HepG2 (cell line): ENCODE results near the gene ELP5. TPM values are rescaled to one million over a fixed set of nuclear protein-coding genes. Genes with fewer than 3 reads are reported as not detected.

ENCODE experiments used
- ARID3A ChIP-seq: IDR thresholded peaks from 2 replicates; pipeline ENCODE4 v1.6.1; 2012; ENCODE audit warnings: low read depth, low read length, improper control_type of control experiment
- ETS1 ChIP-seq: sonication (generic); formaldehyde crosslinking; IDR thresholded peaks from 2 replicates; pipeline ENCODE4 v1.4.0; 2020; ENCODE audit warnings: missing genetic modification reagents
- SKI ChIP-seq: fragments of 450-650 bp; IDR thresholded peaks from one replicate; pipeline ENCODE4 v1.6.1; 2018; ENCODE audit warnings: mild to moderate bottlenecking; ENCODE audit not compliant: partially characterized antibody
- SNAI1 ChIP-seq: sonication (generic); formaldehyde crosslinking; IDR thresholded peaks from 2 replicates; pipeline ENCODE4 v1.5.0; 2020; ENCODE audit warnings: mild to moderate bottlenecking, missing genetic modification reagents, borderline replicate concordance
- TAF15 ChIP-seq: fragments of 200-400 bp; formaldehyde crosslinking; IDR thresholded peaks from one replicate; pipeline ENCODE4 v1.6.1; 2018; ENCODE audit warnings: mild to moderate bottlenecking, low read depth, low read length; ENCODE audit not compliant: poor library complexity, severe bottlenecking
- USF2 ChIP-seq, 2 experiments: sonication (generic) in 1 of 2; formaldehyde crosslinking in 1 of 2; IDR thresholded peaks; 2 replicates each; pipeline versions ENCODE4 v1.5.1 to v1.6.1; 2011 to 2020; ENCODE audit warnings: borderline replicate concordance in 1 of 2, low read depth in 1 of 2, low read length in 1 of 2, mild to moderate bottlenecking in 1 of 2, missing genetic modification reagents in 1 of 2, moderate library complexity in 1 of 2
- ZBTB38 ChIP-seq: sonication (generic); formaldehyde crosslinking; IDR thresholded peaks from 2 replicates; pipeline ENCODE4 v1.5.1; 2020; ENCODE audit warnings: mild to moderate bottlenecking, missing genetic modification reagents
- ZBTB40 ChIP-seq, 2 experiments: fragments of 450-650 bp in 1 of 2; sonication (generic) in 1 of 2; formaldehyde crosslinking in 1 of 2; IDR thresholded peaks; 2 replicates each; pipeline versions ENCODE4 v1.6.1 to v1.8.0; 2016 to 2022; ENCODE audit warnings: antibody characterized with exemption in 1 of 2, mild to moderate bottlenecking in 1 of 2, missing genetic modification reagents in 1 of 2
- ZFP82 ChIP-seq: sonication (generic); formaldehyde crosslinking; IDR thresholded peaks from 2 replicates; pipeline ENCODE4 v1.5.1; 2020; ENCODE audit warnings: mild to moderate bottlenecking, missing genetic modification reagents, borderline replicate concordance
- ZNF619 ChIP-seq: sonication (generic); formaldehyde crosslinking; IDR thresholded peaks from 2 replicates; pipeline ENCODE4 v1.4.0; 2020; ENCODE audit warnings: mild to moderate bottlenecking, missing genetic modification reagents
- ZSCAN21 ChIP-seq: sonication (generic); formaldehyde crosslinking; IDR thresholded peaks from 2 replicates; pipeline ENCODE4 v1.8.0; 2022; ENCODE audit warnings: mild to moderate bottlenecking, missing genetic modification reagents, moderate library complexity, borderline replicate concordance
- polyA plus RNA-seq, 8 experiments: library from polyadenylated mRNA; depleted of rRNA in 3 of 8; stranded (reverse) in 7 of 8; unstranded in 1 of 8; fragments of >200 nt; fragmentation: Illumina TruSeq in 4 of 8; extraction: Trizol in 4 of 8; gene quantifications; 2 replicates each; pipeline versions ENCODE4 v1.2.1 to v1.2.3, GENCODE V29; 2011 to 2016; ENCODE audit warnings: low read depth in 4 of 8, missing spikeins in 1 of 8, mixed read lengths in 1 of 8; ENCODE audit not compliant: insufficient read depth in 1 of 8
- total RNA-seq, 5 experiments: library from RNA; depleted of rRNA; stranded (reverse); fragments of >200 nt; fragmentation: Illumina TruSeq; extraction: Trizol; gene quantifications; 2 replicates each; pipeline ENCODE4 v1.2.3, GENCODE V29; 2016; ENCODE audit warnings: low read depth in 1 of 5

Gene ELP5
- total and polyA plus RNA-seq, 2 of the 13 experiments (the other 11 are each of a cell fraction or from before 2014, with no cell fraction given) = 67.6 to 69.8 TPM

- TF ChIP-seq ZBTB40 (IDR thresholded peaks at IDR 0.05) (no peak), ZBTB40 (CRISPR knock-in tag; IDR thresholded peaks at IDR 0.05) (peak; percentile 77; the same call in 1 of the 2 replicates), ZFP82 (CRISPR knock-in tag) (peak; percentile 80; the same call in 1 of the 2 replicates), ETS1 (CRISPR knock-in tag) (peak; percentile 82; the same call in 1 of the 2 replicates), SNAI1 (no peak), ARID3A (no peak), SKI (peak; percentile 77), USF2 (IDR thresholded peaks at IDR 0.05; ENCODE audit: low read depth, low read length) (peak; percentile 100), USF2 (CRISPR knock-in tag; IDR thresholded peaks at IDR 0.05; ENCODE audit: borderline replicate concordance) (peak; percentile 97; the same call in 1 of the 2 replicates), ZNF619 (no peak), ZSCAN21 (CRISPR knock-in tag) (peak; percentile 63; the same call in 1 of the 2 replicates), ZBTB38 (CRISPR knock-in tag) (peak; percentile 69), TAF15 (peak; percentile 84)
Measured at GRCh38 chr17:7234083-7234951, 17.7 kb upstream of the ELP5 start, which contains the start of gene DVL2 (continued).
